Stimulated activated CD8-positive, alpha-beta memory T cell treated with anti-CD3 and anti-CD28 coated beads, Interleukin-4, amount 100 ng/mL, for 4 hours (primary cell): ENCODE measurements around the gene REPIN1.

Experiments used
- DNase-seq, 2 donors: peaks; one replicate each; pipeline ENCODE4 v3.0.0-alpha.2; 2020; ENCODE audit warnings: low read depth in 2 of 2, low spot score in 1 of 2

The REPIN1 gene

DNA sequence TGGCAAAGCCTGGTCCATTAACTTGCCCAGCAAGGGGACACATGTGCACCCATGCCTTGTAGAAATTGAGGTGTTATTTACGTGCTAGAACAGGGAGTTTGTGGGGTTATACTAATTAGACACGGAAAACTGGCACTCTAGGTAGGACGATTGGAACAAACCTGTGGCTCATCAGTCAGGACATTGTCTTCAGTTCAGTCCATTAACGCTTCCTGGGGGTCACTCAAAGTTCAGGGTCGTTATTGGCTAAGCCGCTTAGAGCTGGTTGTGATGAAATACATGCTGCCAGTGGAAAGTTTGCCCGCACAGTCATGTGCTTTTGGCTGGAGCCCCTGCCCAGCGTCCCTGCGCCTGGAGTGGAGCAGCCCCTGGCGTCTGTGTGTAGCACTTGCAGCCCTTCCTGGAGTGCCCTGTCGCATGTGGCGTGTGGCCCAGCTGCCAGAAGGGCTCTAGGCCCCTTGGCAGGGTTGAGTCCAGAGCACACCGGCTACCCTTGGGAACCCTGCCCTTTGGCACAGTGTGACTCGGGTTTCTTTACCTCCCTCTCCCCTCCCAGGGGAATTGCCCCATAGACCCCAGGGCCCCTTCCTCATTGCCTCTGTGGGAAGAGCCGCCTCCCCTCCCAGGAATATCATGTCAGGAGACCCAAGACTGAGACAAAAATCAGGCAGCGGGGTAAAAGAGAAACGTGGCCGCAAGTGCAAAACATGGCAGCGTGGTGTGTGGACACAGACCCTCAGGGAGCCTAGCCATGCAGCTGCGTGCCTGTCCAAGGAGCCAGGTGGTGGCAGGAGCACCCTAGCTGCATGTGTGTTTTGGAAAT, 20.3 kb downstream of the REPIN1 start:
- no peak for DNase-seq

DNA sequence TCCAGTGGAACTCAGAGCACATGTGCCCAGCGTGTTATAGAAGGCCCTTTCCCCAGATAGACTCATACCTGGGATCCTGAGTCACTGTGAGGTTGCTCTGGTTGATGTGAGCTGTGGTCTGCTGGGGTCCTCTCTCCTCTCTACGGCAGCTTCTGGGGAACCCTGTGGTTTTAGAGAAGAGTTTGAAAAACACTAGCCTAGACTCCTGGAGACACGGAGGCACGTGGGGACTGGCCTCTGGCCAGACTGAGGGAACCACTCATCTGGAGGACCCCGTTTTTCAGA, 20.9 kb downstream of the REPIN1 start:
- no peak for DNase-seq

DNA sequence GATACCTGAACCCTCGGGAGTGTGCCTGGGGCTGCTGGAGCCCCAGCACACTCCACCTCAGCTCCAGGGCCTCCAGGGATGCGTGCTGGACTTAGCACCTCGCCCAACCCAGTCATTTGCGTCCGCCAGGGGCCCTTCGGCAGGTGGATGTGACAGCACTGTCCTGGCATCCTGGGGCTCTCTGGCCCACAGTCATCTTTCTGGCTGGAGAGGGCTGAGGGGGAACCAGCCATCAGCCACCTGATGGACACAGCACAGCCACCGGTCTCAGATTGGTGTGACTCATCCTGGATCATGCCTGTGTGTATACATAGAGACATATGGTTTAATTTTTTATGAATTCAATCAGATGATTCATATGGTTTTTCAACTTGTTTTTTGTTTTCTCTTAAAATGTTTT, 21.6 kb downstream of the REPIN1 start:
- DNase-seq = no peak

DNA sequence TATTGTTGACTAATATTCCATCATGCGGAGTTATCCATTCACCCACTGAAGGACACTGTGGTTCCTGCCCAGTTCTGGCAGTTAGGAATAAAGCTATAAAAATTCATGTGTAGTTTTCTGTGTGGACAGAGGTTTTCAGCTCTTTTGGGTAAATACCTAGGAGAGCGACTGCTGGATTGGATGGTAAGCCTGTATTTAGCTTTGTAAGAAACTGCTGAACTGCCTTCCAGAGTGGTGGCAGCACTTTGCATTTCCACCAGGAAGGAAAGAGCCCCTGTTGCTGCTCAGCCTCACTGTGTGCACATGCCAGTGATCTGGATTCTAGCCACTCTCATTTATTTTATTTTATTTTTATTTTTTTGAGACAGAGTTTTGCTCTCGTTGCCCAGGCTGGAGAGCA, 24.7 kb downstream of the REPIN1 start:
- no peak for DNase-seq

DNA sequence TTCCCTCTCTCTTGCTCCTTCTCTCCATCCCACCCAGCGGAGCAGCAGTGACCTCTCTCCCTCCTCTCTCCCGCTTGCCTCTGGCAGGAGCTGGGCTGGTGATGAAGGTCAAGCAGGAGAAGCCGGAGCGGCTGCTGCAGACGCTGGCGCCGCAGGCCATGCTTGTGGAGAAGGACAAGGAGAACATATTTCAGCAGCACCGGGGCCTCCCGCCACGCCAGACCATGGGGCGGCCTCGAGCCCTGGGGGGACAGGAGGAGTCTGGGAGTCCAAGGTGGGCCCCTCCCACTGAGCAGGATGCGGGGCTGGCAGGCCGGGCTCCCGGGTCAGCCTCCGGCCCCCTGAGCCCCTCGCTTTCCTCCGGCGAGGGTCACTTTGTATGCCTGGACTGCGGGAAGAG, 27.8 kb downstream of the REPIN1 start:
- no peak for DNase-seq

DNA sequence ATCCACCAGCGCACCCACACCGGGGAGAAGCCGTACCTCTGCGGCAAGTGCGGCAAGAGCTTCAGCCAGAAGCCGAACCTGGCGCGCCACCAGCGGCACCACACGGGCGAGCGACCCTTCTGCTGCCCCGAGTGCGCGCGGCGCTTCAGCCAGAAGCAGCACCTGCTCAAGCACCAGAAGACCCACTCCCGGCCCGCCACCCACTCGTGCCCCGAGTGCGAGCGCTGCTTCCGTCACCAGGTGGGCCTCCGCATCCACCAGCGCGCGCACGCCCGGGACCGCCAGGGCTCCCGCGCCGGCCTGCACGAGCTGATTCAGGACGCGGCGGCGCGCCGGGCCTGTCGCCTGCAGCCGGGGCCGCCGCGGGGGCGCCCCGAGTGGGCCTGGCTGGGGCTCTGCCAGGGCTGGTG, 28.2 kb downstream of the REPIN1 start:
- no peak for DNase-seq

DNA sequence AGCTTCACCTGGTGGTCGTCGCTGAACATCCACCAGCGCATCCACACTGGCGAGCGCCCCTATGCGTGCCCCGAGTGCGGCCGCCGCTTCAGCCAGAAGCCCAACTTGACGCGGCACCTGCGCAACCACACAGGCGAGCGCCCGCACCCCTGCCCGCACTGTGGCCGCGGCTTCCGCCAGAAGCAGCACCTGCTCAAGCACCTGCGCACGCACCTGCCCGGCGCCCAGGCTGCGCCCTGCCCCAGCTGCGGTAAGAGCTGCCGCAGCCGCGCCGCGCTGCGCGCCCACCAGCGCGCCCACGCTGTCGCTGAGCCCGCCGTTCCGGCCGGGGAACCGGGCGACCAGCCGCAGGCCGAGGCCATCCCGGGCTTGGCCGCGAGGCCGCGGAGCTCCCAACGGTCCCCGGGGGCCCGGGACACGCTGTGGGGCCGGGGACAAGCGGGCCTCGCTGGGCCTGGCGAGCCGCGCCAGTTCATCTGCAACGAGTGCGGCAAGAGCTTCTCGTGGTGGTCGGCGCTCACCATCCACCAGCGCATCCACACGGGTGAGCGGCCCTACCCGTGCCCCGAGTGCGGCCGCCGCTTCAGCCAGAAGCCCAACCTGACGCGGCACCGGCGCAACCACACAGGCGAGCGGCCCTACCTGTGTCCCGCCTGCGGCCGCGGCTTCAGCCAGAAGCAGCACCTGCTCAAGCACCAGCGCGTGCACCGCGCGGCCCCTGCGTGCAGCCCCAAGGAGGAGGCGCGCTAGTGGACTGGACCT, 28.9 kb downstream of the REPIN1 start:
- DNase-seq = no peak

DNA sequence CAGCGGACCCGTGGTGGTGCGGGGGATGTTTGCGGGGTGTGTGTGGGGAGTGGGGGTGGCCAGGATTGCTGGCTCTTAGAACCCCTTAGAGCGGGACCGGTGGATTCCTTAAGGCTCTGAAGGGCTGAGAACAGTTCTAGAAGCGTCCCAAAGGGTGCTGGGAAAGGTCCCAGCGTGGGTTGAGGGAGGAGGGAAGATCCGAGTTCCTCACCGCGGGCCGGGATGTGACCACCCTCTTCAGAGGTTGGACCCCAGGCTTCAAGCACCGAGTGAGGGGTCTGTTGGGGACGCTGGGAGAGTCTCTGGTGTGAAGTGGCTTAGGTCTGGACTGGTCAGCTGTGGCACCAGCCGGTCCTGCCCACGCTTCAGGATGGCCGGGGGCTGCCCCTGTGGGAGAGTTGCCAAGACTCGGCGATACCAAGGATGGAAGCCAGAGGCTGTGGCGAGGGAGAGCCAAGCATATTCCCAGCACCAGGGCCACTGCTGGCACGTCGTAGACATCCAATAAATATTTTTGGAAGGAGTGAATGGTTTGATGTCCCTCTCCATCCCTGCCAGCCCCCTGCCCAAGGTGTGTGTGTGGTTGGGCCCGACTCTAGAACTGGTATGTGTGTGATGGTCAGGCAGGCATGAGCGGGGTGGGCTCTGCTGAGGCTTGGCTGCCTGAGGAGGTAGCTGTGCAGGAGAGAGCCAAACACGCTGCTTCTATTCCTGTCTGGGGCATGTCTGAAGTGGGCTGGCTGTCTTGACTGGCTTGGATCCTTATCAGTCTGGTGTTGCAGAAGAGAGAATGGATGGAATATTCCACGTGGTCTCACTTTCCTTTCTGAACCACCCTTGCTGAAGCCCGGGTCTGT, 29.7 kb downstream of the REPIN1 start:
- no peak for DNase-seq

DNA sequence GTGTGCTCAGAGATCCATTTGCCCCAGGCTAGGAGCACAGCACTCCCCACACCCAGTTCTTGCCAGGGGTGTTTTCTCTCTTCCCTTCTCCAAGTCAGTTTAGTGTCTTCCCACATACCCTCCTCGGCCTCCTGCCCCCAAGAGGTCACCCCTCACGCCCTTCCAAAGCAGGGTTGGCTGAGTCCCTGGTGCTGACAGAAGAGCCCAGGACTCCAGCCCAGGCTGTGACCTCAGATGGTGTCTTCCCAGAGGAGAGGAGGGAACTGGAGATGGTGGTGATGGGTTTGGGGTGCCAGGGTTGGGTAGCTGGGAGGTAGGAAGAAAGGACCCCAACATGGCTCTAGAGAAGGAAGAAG, 30.3 kb downstream of the REPIN1 start:
- DNase-seq = no peak

DNA sequence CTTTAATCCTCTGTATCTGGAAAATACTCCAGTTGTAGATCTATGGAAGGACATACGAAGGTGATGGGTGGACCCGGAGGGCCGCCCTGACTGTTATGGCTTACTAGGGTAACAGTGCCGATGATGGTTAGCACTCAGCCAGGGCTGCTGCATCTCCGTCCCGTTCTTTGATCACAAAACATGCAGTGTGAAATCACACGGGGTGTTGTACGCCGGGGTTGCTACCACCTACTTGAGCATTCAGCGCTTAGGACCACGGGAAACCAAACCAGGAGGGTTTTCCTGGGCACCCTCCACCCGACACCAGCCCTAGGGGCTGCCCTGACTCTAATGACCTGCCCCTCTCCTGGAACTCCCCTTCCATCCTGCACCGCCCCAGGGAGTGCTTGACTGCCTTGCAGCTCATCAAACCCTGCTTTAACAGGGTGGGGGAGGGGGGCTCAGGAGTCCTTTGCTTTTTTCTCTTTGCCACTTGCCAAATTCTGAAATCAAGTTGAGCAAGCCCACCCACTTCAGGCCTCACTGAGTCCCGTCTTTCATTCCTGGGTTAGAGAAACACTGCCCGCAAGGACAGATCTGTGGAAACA, 30.9 kb downstream of the REPIN1 start:
- no peak for DNase-seq

DNA sequence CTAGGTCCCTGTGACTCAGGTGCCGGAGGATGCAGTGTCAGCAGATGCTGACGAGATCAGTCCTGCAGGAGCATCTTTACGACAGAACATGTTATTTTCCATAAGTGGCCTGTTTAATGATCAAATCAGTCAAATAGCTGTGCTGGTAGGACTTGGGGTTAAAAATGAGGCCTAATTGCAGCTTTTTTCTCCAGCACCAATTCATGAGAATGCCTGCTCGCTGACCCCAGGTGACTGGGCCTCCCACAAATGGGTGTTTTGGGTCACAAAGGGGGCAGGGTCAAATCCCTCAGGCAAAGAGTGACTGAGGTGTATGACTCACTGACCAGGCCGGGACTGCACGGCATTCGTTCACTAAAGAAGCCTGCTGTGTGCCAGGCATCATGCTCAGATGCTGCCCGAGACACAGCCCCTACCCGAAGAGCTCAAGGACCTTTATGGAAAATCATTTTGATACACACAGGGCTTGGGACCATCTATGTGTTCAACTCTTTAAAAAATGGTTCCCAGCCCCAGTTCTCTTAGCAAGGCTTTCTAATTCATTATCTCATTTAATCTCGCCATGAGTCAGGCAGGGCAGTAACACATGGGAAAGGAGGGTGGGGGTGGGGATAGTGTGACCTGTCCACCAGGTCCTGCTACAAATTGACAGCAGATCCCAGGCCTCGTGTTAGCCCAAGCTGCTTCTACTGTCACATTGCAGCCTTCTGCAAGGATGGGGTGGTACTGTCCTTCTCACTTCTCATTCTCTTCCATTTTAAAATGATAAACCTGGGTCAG, 31.6 kb downstream of the REPIN1 start:
- no peak for DNase-seq

DNA sequence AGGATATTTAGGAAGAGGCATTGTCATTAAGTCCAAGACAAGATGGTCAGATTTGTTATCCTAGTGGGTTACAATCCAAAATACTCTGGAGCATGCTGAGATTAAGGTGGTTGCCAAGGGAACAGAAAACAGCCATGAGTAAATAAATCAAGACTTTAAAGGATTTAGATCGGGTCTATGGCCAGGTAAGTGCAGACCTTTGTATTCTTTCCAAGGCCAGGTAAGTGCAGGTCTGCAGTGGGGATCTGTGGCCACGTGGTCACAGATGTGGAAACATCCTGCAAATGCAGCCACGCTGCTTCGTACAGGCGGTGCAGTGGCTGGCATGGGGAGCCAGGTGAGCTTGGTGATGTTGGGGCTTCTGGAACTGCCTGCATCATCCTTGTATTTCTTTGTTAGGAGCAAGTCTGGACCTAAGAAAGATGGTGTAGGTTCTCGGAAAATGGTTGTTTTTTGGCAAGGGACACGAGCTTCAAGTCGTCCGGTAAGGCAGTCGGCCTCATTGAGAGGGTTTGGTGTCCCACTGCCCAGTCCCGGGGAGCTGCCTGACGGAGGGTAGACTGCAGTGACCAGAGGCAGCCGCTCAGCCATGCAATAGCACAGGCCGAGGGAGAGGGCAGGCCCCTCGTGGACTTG, 32.3 kb downstream of the REPIN1 start:
- no peak for DNase-seq

DNA sequence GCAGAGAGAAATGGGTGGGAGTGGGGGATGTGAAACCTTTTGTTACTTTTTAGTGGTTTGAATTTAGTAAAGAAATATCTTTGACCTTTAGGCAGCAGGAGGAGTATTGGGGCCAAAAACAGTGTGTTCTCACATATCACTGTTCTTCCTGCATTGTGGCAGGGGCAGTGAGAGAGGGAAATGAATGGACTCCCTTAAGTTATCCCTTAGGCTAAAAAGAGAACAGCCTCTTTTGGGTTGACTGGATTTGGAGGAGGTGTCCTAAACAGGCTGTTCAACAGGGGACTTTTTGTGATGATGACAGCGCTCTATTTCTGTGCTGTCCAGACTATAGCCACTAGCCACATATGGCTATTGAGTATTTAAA, 32.8 kb downstream of the REPIN1 start:
- DNase-seq = no peak

DNA sequence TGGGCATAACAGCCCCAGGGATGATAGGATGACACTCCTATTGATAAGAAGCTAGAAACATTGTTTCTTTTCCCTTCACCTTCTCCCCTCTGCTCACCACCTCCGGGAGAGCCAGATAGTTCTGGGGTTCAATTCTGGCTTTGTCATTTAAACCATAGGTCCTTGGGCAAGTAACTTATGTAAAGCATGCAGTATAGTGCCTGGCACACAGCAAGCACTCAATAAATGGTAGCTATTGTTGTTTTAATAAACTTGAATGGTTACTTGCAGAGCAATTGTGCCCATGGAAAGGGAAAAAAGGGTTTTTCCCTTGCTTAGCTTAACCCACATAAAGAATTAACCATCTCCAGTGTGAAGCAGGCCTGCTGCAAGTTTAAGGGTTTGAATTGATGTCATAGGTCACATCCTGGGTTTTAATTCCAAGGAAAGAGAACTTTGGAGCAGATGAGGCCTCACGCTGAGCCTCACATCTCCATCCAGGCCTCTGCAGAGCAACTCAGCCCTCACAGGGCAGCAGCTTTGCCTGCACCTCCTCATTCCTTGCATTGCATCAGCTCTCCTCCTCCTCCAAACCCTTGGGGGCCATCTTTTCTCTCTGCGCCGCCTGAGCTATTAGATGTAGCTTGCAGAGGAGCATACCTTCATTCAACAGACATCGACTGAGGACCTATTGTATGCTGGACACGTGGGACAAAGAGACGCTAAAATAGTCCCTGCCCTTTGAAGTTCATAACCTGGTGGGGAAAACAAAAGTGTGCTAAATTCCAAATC, 33.4 kb downstream of the REPIN1 start:
- DNase-seq = no peak

DNA sequence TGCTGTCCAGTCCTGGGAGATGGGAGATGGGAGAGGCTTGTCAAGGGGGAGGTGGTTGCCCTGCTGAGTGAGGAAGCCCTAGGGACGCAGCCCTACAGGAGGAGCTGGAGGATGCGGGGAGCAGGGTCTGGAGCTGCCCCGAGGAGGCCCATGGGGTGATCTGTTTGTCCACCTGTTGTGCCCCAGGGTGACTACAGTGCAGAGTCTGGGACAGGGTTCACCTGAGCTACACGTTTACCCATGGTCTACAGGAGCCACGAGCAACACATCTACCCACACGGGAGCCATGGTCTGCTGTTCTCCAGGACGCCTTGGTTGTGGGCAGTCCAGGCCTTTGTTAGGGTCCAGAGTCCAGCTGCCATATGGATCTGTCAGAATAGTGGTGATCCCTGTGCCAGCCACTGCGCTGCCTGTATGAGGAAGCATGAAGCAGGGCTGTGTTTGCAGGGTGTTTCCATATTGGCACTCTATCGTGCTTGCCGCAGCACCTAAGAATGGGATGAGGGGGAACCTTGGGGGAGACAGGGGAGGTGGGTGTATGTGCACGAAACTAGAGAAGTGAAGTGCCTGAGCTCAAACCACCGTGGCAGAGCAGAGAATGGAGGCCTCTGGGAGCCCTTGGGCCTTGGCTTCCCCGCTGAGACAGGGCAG, 34.2 kb downstream of the REPIN1 start:
- no peak for DNase-seq

DNA sequence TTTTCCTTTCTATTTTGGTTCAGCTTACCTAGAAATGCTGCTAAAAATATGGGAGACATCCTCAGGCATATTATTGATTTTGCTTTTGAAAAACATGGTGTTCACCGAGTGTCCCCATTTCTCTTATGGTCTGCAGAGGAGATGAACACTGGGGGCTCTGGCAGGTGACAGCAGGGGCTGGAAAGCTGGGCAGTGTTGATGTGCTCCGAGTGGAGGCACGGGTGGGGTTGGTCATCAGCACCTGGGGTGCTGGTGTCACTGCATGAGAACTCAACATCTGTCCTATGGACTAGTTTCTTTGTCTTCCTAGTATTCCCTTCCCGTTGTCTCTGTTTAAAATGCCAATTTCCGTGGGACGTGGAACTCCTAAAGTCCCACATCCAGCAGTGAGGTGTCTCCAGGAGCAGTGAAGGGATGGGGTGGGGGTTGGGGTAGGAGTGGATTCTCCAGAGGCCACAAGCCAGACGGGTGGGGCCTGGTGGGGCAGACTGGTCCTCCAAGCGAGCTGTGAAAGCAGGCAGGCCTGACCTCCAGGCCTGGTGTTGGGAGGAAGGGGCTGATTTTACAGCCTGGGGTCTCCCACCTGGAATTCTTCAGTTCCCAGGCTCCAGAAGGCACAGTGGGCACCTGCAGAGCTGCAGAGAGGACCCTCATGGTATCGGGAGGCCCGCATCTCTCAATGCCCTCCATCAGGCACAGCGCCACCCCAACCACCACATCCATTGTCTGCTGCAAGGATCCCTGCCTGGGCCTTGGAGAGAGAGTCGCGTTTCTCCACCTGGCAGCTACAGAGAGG, 35.0 kb downstream of the REPIN1 start:
- no peak for DNase-seq

DNA sequence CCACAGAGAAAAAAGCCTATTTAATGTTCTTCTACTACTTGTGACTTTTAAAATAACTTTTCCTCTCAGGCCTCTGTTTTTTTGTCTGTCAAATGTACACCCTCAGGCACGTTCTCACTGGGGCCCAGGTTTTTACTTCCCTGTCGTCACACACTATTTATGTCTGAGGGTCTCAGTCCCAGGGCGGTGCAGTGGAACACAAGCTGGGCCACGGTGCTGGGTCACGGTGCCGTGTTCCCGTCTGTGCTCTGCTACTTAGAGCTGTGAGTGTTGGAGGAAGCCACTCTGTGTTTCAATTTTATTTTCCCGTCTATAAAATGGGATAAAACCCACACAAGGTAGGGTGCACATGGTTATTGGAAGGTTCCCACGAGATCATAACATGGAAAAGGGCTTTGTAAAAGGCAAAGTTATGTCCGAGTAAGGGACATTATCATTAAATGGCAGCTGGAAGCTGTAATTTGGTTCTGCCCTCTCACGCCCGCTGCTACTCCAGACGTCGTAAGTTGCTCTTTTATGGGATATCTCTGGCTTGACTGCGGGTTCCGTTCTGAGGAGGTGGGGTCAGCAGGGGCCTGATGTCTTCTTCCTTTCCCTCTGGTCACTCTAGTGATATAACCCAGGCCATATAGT, 35.7 kb downstream of the REPIN1 start:
- DNase-seq = no peak
